Measurements from ENCODE around the gene CHIA. TPM values are rescaled to one million over a fixed set of nuclear protein-coding genes. Genes with fewer than 3 reads are reported as not detected.
A peak's percentile ranks its signal among the peaks of the same experiment; 100 is the strongest.

The CHIA gene
- polyA plus RNA-seq, 1 of the 3 experiments (the other 2 are of a cell fraction): not detected

DNA sequence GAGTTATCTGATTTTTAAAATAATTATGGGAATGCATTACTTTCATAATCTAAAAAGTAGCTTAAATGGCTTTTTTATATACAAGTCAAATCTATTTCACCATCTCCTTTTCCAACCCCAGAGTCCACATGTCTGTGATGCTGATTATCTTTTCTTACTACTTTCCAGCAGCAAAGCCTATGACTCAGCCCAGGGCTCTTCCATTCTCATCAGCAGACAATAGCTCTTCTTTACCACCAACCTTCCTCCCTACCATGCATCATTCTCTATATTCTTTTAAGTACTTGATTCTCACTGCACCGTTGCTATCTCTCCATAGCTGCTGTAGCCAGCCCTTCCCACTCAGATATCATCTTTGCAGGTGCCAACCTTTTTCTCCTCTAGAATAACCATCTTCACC, 75.6 kb downstream of the CHIA start:
- no peak for DNase-seq
- Histone ChIP-seq H3K79me2 (ENCODE audit: insufficient read depth) (no peaks in the 10 kb centered on the region), H3K9ac (no peak overlapping the region), H4K20me1 (ENCODE audit: insufficient read depth) (no peaks in the 10 kb centered on the region), H3K27me3 (ENCODE audit: insufficient read depth) (no peaks in the 10 kb centered on the region), H3K27ac (ENCODE audit: low read depth in 2 of 2, low read length in 1 of 2) (0 out of 4 replicates have a peak overlapping the region, but pooled peaks of 1 of the 2 experiments have one; percentile 14), H3K36me3 (replicated peaks in 1 of 2; ENCODE audit: control insufficient read depth in 1 of 2, insufficient read depth in 2 of 2, low read length in 1 of 2) (no peaks in the 10 kb centered on the region), H3K9me3 (no peaks in the 10 kb centered on the region), H3F3A (replicated peaks; ENCODE audit: insufficient read depth) (peaks cover 4% of the 10 kb centered on the region), H3K9me2 (no peaks in the 10 kb centered on the region), H3K4me2 (0 out of 2 replicates have a peak overlapping the region, but pooled peaks have one; percentile 11), H3K4me3 (ENCODE audit: low read depth in 2 of 2, low read length in 1 of 2) (no peak overlapping the region), H3K4me1 (ENCODE audit: control insufficient read depth in 1 of 2, insufficient read depth in 2 of 2, low read depth in 1 of 2, low read length in 1 of 2) (peaks cover 0 to 18% of the 10 kb centered on the region in 2 experiments; a peak in 2 of 4 replicates), H2AFZ (ENCODE audit: low read depth) (no peak overlapping the region; the same call in 1 of the 2 replicates)
- CTCF ChIA-PET: interaction anchor here (2.3 kb wide), 1 partner anchor 34 kb away, joined by 6 read pairs; no protein-coding TSS in a partner anchor
- POLR2A ChIA-PET: no interaction called here
- WGBS (ENCODE audit: low lambda C conversion rate): 13% methylated on average over 1 of the region's 1 CpG
- TF ChIP-seq FOSL2 (IDR thresholded peaks at IDR 0.05; ENCODE audit: borderline replicate concordance, low read depth): peak; percentile 35; the same call in 1 of the 2 replicates
- 0 out of 2 replicates have a peak, but pooled peaks have one; percentile 14 for TF ChIP-seq JUND (IDR thresholded peaks at IDR 0.05)
- no peak for TF ChIP-seq RCOR1 (IDR thresholded peaks at IDR 0.05; ENCODE audit: low read length)
- TF ChIP-seq NFIC (IDR thresholded peaks at IDR 0.05; ENCODE audit: borderline replicate concordance): no peak

DNA sequence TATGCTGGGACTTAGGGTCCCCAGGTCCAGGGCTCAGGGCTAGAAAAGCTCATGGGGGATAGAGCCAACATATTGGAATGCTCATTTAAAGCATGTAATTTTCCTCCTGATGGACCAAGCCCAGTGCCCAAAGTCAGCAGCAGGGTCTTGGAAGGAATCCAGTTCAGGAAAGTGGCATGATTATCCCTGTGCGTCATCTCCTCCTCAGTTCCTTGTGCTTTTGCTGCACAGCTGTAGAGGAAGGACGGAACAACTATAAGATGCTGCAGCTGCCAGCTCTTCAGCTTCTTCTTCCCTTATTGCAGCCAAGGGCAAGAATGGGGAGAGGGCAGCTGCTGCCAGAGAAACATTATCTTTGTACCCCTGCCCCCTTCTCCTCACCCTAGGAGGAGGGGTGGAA, 78.5 kb downstream of the CHIA start:
- H4K20me1 ChIP-seq (ENCODE audit: insufficient read depth): no peaks in the 10 kb centered on the region
- no peaks in the 10 kb centered on the region for H3K9me2 ChIP-seq
- no peak for DNase-seq
- no peaks in the 10 kb centered on the region for H3K79me2 ChIP-seq (ENCODE audit: insufficient read depth)
- H3K4me3 ChIP-seq (ENCODE audit: low read depth in 2 of 2, low read length in 1 of 2): no peak overlapping the region
- no peak for TF ChIP-seq GABPA (IDR thresholded peaks at IDR 0.05; ENCODE audit: low read depth)
- TF ChIP-seq GATA2 (CRISPR knock-in tag; IDR thresholded peaks at IDR 0.05): no peak
- TF ChIP-seq NFIC (IDR thresholded peaks at IDR 0.05; ENCODE audit: borderline replicate concordance): 0 out of 2 replicates have a peak, but pooled peaks have one; percentile 24
- no peak for TF ChIP-seq JUND (IDR thresholded peaks at IDR 0.05)
- TF ChIP-seq NRF1 (IDR thresholded peaks at IDR 0.05; ENCODE audit: low read depth, low read length): no peak
- H3K4me1 ChIP-seq (ENCODE audit: control insufficient read depth in 1 of 2, insufficient read depth in 2 of 2, low read depth in 1 of 2, low read length in 1 of 2): peaks cover 0 to 18% of the 10 kb centered on the region in 2 experiments; a peak in 2 of 4 replicates
- H3K27me3 ChIP-seq (ENCODE audit: insufficient read depth): no peaks in the 10 kb centered on the region; the same call in 1 of the 2 replicates
- no peak overlapping the region for H2AFZ ChIP-seq (ENCODE audit: low read depth)
- peak overlapping the region; percentile 23; the same call in 1 of the 2 replicates for H3K4me2 ChIP-seq
- H3K9ac ChIP-seq: no peak overlapping the region
- CTCF ChIA-PET: no interaction called here
- POLR2A ChIA-PET: no interaction called here
- 40% methylated on average over 2 of the region's 2 CpGs for WGBS (ENCODE audit: low lambda C conversion rate)
- H3K9me3 ChIP-seq: no peaks in the 10 kb centered on the region
- H3K27ac ChIP-seq (ENCODE audit: low read depth in 2 of 2, low read length in 1 of 2): no peak overlapping the region
- no peaks in the 10 kb centered on the region for H3K36me3 ChIP-seq (replicated peaks in 1 of 2; ENCODE audit: control insufficient read depth in 1 of 2, insufficient read depth in 2 of 2, low read length in 1 of 2)
- H3F3A ChIP-seq (replicated peaks; ENCODE audit: insufficient read depth): peaks cover 4% of the 10 kb centered on the region

DNA sequence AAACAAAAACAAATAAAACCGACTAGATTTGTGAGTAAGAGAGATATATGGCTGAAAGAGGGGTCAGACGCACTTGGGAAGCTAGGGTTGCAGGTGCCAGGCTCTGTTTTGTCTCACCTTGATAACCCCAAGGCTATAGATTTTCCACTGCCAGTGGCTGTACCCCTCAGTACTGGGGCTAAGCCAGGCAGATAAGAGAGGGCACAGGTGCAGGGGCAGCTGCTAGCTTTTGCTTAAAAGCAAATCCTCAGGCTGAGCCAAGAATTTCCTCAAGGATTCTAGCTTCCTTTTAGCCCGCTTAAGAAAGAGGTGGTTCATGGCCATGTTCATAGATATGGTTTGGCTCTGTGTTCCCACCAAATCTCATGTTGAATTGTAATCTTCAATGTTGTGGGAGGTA, 79.0 kb downstream of the CHIA start:
- H2AFZ ChIP-seq (ENCODE audit: low read depth): no peak overlapping the region
- H3K79me2 ChIP-seq (ENCODE audit: insufficient read depth): no peaks in the 10 kb centered on the region
- H3K4me3 ChIP-seq (ENCODE audit: low read depth in 2 of 2, low read length in 1 of 2): no peak overlapping the region
- 19% methylated on average over 3 of the region's 3 CpGs for whole genome bisulfite sequencing (ENCODE audit: low lambda C conversion rate)
- no peak overlapping the region for H3K27ac ChIP-seq (ENCODE audit: low read depth in 2 of 2, low read length in 1 of 2)
- H3K4me1 ChIP-seq (ENCODE audit: control insufficient read depth in 1 of 2, insufficient read depth in 2 of 2, low read depth in 1 of 2, low read length in 1 of 2): peaks cover 0 to 14% of the 10 kb centered on the region in 2 experiments; a peak in 1 of 4 replicates
- no peak overlapping the region for H3K9ac ChIP-seq
- H3K9me2 ChIP-seq: no peaks in the 10 kb centered on the region
- H3K9me3 ChIP-seq: no peaks in the 10 kb centered on the region
- H3K4me2 ChIP-seq: peak overlapping the region; percentile 23; the same call in 1 of the 2 replicates
- TF ChIP-seq MEF2A (IDR thresholded peaks at IDR 0.05; ENCODE audit: borderline replicate concordance, low read depth) (no peak), FOXJ3 (CRISPR knock-in tag; IDR thresholded peaks at IDR 0.05) (no peak), EP300 (IDR thresholded peaks at IDR 0.05; ENCODE audit: borderline replicate concordance in 1 of 2, low read depth in 1 of 2, low read length in 1 of 2) (no peak), TAF1 (IDR thresholded peaks at IDR 0.05; ENCODE audit: borderline replicate concordance, low read depth, low read length) (no peak), GABPA (IDR thresholded peaks at IDR 0.05; ENCODE audit: low read depth) (no peak), EZH2phosphoT487 (IDR thresholded peaks at IDR 0.05; ENCODE audit: borderline replicate concordance, low read depth) (no peak), RXRA (IDR thresholded peaks at IDR 0.05; ENCODE audit: borderline replicate concordance, low read depth) (no peak), POLR2AphosphoS5 (IDR thresholded peaks at IDR 0.05; ENCODE audit: low read depth, low read length) (no peak), RFX5 (IDR thresholded peaks at IDR 0.05; ENCODE audit: low read length) (no peak), RAD21 (IDR thresholded peaks at IDR 0.05; ENCODE audit: low read length) (no peak)
- TF ChIP-seq, protein P1, sequence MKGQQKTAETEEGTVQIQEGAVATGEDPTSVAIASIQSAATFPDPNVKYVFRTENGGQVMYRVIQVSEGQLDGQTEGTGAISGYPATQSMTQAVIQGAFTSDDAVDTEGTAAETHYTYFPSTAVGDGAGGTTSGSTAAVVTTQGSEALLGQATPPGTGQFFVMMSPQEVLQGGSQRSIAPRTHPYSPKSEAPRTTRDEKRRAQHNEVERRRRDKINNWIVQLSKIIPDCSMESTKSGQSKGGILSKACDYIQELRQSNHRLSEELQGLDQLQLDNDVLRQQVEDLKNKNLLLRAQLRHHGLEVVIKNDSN (IDR thresholded peaks at IDR 0.05; ENCODE audit: borderline replicate concordance, low read depth): no peak
- POLR2A ChIA-PET: no interaction called here
- no peaks in the 10 kb centered on the region for H3K36me3 ChIP-seq (replicated peaks in 1 of 2; ENCODE audit: control insufficient read depth in 1 of 2, insufficient read depth in 2 of 2, low read length in 1 of 2)
- DNase-seq: no peak
- peaks cover 4% of the 10 kb centered on the region for H3F3A ChIP-seq (replicated peaks; ENCODE audit: insufficient read depth)
- no peaks in the 10 kb centered on the region; the same call in 1 of the 2 replicates for H3K27me3 ChIP-seq (ENCODE audit: insufficient read depth)
- CTCF ChIA-PET: no interaction called here
- H4K20me1 ChIP-seq (ENCODE audit: insufficient read depth): no peaks in the 10 kb centered on the region

All from SK-N-SH (cell line).